GM19043 (cell line): ENCODE data around the gene SEZ6.

Experiments
- ATAC-seq: cut with Tn5 transposase; IDR thresholded peaks from one replicate; pipeline ENCODE4 v1.9.1; 2021; ENCODE audit warnings: low read depth; ENCODE audit not compliant: unreplicated experiment

The SEZ6 gene

DNA sequence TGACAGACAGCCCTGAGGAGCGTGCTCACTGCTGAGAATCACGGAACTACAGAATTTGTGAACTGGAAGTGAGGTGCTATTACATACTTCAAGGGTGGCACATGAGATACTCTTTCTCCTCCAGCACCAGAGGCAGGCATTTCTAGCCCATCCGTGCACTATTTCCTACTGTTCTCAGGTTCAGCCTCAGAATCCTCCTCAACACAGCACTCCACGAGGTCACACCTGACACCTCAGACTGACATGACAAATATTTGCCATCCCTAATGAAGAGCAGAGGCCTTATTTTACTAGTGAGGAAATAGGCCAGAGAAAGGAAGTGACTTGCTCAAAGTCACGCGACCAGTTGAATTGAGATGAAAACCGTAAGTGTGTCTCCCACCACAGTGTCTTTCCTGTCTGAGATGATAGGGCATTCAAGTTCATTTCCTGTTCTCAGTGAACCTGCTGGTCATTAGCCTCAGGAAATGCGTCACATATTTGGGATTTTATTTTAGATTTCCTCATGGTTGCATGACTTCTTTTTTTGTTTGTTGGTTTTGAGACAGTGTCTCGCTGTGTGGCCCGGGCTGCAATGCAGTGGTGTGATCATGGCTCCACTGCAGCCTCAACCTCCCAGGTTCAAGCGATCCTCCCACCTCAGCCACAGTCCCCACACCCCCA is 23.6 kb downstream of the SEZ6 start:
- peak; percentile 63 for ATAC-seq

DNA sequence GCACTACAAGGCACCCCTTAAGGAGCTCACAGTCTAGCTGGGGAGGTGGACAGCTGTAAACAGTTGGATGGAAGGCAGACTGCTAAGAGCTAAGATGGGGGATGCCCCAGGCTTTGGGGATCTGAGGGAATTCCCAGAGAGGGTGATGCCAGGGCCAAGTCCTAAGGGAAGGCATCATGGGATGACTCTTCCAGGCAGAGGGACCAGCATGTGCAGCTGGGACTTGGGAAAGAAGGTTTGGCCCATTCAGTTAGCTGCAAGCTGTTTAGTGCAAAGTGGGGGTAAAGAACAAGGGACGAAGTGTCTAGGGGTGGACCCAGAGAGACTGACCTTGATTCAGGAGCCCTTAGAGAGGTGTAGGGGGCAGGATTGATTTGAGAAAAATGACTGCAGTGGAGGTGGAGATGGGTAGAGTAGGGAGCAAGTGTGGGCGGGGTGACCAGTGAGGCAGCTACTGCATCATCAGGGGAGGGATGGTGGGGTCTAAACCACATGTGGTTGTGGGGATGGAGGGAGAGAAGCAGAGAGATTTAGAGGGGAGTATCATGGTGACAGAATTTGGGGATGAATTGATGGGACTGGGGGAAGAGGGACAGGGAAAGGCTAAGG is 27.4 kb downstream of the SEZ6 start:
- no peak for ATAC-seq

DNA sequence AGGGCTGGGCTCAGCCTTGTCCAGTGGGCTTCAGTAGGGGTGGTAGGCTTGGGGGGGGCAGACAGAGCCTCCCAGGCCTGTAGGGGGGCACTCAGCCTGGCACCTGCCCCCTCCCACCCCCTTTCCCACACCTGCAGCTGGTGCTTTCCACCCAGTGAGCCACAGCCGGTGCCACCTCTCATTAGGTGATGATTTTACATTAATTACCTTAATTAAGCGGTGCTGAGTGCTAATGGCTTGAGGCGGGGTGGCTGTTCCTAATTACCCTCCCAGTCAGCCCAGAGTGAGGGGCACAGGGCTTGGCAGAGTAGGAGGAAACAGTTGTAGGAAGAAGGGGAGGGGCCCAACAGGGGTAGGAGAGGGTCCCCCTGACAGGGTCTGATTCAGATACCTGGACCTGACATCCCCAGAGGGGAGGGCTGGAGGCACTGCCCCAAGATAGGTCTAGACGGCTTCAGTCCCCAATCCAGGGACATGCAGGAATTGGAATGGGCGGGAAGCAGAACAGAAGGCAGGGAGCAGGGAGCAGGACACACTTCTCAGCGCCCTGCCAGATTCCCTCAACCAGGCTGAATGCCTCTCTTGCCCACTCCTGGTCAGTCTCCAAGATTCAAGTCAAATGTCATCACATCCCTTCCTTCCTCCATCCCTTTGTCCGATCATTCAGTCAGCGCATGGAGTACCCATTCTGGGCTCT is 28.0 kb downstream of the SEZ6 start:
- ATAC-seq: no peak

DNA sequence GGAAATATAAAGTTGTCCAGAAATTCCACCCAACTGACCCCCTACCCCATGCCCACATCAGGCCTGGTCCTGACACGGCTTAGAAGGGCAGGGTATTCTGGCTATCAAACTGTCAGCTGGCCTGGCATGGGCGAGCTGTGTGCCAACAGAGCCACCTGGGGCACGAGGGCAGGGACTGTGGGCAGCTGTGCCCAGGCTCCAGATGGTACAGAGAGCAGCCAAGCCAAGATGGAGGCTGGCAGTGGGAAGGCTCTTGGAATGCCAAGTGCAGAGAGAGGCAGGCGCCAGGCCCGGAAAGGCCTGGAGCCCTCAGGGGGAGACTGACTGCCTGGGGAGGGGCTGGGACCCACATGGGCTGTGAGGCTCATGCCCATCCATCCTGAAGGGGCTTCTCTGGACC is 30.2 kb downstream of the SEZ6 start:
- ATAC-seq: no peak

DNA sequence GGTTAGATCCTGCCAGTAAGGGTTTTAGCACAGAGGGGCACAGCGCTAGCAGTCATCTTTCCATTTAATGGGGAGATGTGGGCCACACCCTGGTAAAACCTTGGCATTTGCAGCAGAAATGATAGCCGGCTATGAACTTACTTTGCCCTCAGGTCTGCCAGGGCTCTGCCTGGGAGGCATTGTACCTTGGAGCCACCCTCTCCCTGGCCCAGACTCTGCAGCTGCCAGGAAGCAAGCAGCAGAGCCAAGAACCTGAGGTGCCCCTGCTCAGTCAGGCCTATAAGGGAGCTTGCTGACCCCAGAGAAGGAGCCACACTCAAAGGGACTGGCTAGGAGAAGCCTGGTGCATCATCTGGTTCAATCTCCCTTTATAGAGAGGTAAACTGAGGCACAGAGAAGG is 30.8 kb downstream of the SEZ6 start:
- no peak for ATAC-seq

DNA sequence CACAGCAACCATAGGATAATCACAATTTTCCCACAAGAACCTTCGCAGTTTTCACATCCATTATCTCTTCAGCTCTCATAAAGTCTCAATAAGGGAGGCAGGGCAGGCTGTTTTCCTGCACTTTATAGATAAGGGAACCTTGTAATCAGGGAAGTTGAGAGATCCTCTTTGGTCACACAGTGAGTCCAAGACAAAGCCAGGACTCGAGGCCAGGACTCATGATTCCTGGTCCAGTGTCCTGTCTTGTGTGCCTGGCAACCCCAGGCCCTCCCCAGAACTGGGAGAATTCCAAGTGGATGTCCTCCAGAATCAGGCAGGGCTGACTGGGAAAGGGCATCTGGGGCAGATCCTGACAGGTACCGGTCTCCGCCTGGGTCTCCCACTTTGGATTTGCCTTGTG is 31.4 kb downstream of the SEZ6 start:
- no peak for ATAC-seq

DNA sequence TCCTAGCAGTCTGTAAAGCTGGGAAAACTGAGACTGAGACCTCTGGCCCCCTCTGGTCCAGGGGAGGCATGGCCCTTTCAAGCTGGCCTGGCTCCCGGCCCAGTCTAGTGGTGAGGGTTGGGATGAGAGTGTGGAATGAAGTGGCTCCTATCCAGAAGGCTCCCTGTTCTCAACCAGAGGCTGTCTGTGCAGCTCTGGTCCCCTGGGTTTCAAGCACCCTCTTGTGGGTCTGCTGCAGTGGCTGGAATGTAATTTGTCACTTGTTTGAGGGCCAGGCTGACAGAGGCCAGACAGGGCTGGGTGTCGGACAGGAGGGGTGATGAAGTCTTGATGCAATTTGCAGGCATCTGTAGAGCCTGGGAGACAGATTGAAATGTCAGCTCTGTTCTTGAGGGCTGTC is 32.4 kb downstream of the SEZ6 start:
- no peak for ATAC-seq

DNA sequence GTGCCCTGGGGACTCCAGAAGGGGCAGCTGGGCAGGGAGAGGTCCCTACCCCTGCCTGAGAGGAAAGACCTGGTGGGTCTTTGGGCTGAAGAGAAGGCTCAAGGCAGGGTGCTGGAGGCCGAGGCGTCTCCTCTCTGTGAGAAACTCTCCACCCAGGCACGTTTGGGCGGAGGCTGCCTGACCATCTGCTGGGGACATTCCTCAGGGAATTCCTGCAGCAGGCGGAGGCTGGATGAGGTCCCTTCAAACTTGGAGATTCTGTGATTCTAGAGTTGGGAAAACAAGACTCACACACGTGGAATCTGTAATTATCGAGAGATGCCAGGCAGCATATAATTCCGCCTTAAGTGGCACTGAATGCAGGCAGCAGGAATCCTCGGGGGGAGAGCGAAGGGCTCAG is 33.4 kb downstream of the SEZ6 start:
- no peak for ATAC-seq

DNA sequence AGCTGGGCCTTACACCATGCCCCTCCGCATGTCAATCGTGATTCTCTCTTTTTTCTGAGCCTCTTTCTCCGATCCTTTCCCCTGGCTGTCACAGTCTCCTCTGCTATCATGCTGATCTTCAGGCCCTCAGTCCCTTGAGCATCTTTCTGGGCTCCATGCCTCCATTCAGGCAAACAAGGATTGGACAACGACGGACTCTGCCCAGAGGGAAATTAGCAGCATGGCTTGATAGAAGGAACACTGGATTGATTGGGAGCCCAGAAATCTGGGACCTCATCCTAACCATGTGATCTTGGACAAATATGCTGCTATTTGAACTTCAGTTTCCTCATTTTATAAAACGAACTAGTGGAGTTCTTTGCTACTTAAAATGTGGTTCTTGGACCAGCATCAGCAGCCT is 35.0 kb downstream of the SEZ6 start:
- ATAC-seq: no peak

DNA sequence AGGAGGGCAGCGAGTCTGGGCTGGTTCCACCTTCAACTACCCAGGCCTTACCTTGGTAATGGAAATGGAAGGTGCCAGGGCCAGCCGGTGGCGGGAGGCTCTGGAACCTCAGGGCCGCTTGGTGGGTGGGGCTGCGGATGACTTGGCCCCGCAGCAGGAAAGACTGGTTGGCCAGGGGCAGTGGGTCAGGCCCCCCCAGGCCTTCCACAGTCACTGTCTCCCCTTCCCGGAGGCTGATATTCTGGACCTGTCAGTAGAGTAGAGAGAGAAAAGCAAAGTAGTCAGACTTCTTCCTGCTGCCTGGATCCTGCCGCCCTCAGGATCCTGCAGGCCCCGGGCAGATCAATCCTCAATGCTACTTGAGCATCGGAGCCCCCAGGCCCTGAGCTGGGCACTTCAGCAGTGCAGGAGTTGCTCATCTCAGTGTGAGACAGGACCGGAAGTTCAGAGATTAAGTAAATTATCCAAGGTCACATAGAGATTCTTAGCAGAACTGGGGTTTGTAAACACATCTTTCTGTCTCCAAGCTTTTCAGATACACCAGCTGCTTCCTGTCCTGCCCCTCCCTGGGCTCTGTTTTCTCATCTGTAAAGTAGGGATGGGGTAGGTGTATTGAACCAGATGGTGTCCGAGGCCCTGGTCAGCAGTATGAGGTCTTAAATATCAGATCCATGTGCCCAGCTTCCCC is 36.0 kb downstream of the SEZ6 start:
- ATAC-seq: no peak

DNA sequence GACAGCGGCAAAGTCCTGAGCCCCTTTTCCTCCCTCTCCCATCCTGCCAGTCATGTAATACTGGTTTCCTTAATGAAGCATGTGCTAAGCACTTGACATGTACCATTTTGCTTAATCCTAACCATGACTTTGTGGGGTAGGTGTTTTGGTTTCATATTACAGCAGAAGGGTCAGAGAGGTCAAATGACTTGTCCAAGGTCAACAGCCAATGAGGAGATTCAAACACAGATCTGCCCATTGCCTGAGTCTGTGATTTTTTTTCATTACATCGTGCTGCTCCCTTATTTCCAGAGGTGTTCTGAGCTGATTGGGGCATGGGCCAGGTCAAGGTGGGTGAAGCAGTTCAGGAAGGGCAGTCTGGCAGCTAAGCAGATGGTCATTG is 36.9 kb downstream of the SEZ6 start:
- no peak for ATAC-seq

DNA sequence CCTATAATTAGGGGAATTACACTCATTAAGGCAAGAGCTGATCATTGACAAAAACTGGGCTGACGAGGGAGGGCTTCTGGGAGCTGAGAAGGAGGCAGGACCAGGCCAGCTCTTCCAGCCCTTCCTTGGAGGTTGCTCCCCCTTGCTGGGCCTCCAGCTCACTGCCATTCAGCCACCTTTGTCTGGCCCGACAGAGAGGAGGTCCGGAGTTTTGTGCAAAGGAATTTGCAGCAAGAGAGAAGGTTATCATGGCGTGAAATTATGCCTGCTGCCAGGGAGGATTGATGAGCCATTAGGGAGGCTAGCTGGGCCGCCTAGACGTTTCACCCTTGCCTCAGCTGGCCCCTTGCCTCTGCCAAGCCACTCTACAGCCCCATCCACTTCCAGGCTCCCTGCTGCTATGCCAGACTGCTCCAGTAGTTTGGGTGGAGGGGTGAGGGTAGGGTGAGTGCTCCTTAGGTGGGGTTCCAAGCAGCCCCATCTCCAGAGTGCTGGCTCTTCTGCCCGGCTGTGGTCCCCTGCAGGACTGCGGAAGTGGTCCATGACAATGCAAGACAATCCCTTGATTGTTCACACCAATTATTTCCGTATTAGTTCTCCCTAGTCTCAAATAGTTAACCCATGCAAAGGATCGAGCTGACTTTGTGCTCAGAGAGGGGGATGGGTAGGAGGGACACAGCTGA is 37.5 kb downstream of the SEZ6 start:
- no peak for ATAC-seq

DNA sequence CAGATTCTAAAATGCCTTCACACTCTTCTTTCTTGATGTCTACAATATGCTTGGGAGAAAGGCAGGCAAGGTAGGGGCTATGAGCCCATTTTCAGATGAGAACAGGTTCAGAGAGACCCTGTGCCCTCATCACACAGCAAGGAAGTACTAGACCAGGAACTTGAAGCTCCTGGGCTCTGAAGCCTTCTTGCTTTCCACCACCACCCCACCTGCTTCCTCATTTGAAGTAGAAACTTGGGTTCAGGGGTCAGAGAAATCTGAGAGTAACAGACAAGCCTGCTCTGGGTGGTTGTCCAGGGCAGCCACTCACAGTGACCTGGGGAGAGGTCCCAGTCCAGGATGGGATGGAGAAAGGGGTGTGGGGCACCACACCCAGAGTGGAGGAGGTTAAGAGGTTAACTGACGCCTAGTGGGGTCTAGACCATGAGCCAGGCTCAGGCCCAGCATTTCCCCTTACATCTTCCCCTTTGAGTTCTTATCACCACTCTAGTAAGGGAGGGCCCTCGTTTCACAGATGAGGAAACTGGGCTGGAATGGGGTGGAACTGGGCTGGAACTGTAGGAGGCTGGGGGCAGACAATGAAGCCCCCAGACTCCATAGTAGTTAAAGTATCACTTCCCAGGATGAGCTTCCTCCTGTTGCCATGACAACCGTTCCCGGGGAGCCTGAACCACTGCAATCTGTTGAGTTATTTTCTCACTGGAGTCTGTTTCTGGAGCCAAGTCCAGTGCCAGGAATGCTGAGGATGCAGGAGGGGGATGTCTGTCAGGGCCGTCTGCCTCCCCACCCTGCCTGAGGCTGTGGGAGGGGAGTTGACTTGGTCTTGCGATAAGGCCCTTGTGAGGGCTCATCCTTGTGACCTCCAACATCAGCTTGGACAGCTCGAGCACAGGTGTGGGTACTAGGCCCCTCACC is 38.4 kb downstream of the SEZ6 start:
- ATAC-seq: no peak

DNA sequence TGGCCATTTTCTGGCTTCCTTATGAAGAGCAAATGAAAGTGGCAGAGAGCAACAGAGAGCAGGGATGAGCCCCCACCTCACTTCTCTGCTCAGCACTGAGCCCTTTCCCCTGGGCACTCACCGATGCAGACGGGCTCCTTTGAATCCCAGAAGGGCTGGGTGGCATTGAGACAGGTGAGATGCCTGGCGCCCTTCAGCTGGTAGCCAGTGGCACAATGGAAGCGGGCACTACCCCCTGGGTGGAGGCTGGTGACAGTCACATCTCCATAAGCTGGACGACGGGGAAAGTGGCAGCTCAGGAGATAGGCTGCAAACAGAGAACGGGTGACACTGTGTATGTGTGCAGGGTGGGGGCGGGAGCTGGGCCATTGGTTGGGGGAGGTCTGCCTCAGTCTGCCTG is 42.0 kb downstream of the SEZ6 start:
- no peak for ATAC-seq

DNA sequence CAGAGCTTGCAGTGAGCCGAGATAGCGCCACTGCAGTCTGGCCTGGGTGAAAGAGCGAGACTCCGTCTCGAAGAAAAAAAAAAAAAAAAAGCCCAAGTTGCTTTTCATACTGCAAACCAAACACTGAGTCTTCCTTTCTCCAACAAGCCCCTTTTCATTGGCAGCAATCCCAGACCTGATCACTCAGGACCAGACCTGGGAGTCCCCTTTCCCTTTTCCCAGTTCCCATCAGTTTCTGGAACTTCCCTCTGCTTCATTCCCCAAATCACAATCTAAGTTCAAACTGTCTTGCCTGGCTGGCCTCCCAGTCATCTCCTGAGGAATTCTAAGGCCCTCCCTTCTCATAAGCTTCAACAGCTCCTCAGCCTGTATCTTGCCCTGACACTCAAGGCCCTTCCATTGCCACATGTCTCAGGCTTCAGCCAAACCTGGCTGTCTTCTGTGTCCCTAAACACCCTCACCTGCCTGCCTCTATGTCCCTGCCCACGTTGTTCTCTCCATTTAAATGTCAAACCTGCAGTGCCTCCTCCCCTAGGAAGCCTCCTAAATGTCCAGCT is 42.7 kb downstream of the SEZ6 start:
- no peak for ATAC-seq

DNA sequence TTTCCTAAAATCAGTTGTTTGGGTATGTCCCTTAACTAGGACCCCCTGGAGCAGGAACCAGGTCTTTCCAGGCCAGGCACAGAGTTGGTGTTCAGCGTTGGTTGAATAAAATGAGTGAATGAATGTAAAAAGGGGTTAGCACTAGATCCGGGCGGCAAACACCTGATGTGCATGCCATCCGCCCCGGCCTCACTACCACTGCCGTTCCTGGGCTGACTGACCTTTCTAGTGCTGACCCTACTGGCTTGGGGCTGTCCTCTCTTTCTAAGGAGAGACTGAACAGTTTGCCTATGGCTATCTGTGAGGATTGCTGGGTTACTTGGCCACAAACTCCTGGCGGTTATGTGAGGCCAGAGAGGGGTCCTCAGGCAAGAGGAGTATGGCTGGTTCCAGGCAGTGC is 44.4 kb downstream of the SEZ6 start:
- ATAC-seq: no peak

DNA sequence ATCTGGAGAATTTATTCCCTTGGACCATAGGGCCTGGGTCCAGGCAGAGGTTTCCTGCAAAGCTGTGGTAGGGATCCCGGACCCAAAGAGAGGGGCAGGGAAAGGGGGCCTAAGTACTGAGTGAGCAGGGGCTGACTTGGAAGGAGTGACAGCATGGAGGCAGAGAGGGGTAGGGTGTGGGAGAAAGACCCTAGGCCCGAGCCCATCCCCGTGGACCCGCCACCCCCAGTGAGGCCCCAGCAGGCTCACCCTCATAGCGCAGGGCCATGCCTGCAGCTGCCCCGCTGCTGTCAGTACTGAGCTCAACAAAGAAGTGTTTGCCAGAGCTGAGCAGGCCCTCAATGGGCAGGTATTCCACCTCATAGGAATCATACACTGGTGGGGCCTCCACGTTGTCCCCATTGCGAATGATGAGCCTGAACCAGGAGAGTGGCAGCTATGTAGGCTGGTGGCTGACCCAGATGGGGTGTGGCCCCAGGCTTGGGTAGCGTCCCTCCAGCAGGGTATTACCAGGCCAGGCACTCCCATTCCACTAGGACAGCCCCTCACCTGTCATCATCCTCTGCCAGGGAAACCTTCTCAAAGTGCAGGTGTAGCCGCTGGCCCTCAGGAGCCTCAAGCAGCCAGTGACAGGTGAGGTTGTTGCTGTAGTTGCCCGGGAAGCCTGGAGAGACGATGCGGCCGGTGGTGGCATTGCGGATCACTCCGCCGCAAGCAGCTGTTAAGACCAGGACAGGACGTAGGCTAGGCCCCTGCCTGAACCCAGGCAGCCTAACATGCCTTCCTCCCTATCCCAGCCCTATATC is 45.4 kb downstream of the SEZ6 start:
- ATAC-seq: no peak

DNA sequence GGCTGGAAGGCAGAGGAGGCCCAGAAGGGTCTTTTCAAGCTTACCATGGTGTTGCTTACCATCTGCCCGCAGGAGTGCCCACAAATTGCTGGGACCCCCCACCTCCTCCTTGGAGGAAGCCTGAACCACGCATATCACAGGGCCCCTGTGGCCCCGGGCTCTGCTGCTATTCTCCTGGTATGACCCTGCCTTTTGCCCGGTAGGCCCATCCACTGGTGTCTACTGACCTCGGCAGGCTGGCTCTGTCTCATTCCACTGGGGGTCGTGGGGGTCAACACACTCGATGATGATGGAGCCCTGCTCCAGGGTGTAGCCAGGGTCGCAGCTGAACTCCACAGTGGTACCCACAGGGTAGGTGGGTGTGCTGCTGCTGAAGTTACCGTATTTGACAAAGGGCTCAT is 46.4 kb downstream of the SEZ6 start:
- no peak for ATAC-seq
